HUDEP-2 (cell line): Measurements from ENCODE around the gene KDM7A.

Experiments used
- DNase-seq, 76 experiments: peaks; one replicate each; lab custom pipeline; 2025; ENCODE audit not compliant: unreplicated experiment in 76 of 76; lab: John Stamatoyannopoulos, UW

The KDM7A gene

DNA sequence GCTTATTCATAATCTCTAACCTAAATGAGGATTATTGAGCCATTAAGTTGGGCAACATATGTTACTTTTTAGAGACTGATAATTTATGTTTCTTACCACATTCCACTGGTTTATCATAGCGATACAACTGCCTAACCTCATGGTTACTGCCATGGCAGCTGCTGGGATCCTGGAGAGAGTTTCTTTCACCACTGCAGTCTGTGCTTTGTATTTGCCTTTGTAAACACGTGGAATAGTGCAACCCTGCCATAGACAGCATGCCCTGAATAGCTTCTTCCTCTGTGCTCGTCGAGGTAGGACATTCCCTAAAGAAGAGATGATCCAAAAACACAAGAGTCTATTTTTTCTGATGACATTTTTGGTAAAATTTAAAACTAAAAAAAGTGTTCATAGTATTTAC, 80.3 kb downstream of the KDM7A start:
- DNase-seq, result no peak

GRCh38 chr7:140093375-140093774, 83.4 kb downstream of the KDM7A start:
- DNase-seq, result no peak

GRCh38 chr7:140085447-140085846, 91.3 kb downstream of the KDM7A start:
- no peak for DNase-seq

- DNase-seq, result no peak
Measured at GRCh38 chr7:140084972-140085371, 91.8 kb downstream of the KDM7A start.

- DNase-seq, result no peak
Measured at GRCh38 chr7:140084142-140084655, 92.6 kb downstream of the KDM7A start.

- DNase-seq, result peak in 5 of 76 experiments; percentile 1 to 17 (median 4)
Measured at GRCh38 chr7:140082770-140083169, 94.0 kb downstream of the KDM7A start.

- no peak for DNase-seq
Measured at GRCh38 chr7:140081774-140082425, 94.9 kb downstream of the KDM7A start.

DNA sequence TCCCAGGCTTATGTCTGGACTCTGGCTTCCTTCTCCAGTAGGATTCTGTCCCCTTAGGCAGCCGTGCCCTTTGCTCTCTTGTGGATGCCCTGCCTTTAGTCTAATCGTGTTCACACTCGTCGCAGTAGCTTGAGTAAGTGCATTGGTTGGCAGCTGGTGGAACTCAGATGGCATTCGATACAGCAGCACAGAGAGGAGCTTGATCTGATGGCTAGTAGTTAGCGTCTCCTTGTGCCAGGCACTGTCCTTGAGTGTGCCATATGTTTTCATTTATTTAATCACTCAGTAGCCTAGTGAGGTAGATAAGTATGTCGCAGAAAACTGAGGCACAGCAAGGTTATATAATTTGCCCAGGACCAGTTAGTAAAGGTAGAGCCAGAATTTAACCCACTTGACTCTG, 95.9 kb downstream of the KDM7A start:
- DNase-seq, result no peak

DNA sequence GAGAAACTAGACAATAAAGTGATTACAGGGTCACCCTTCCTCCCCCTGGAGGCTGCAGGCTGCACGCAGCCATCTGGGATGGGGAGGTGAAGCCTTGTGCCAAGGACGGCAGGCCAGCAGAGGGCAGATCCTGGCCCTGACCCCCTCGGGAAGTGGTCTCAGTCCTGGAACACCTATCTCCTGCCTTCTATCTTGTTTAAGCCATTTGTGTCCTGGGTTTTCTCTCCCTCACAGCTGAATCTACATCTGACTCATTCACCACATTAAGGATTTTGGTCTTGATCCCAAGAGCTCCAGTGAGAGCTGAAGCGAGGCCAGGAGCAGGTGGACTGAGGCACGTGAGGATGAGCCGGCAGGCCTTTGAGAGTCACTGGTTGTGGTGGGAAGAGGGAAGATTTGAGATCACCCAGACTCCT, 97.7 kb downstream of the KDM7A start:
- peak in 27 of 76 experiments; percentile 0 to 43 (median 19) for DNase-seq

GRCh38 chr7:140078392-140078791, 98.4 kb downstream of the KDM7A start:
- no peak for DNase-seq

GRCh38 chr7:140074780-140075179, 102.0 kb downstream of the KDM7A start:
- DNase-seq, result no peak

DNA sequence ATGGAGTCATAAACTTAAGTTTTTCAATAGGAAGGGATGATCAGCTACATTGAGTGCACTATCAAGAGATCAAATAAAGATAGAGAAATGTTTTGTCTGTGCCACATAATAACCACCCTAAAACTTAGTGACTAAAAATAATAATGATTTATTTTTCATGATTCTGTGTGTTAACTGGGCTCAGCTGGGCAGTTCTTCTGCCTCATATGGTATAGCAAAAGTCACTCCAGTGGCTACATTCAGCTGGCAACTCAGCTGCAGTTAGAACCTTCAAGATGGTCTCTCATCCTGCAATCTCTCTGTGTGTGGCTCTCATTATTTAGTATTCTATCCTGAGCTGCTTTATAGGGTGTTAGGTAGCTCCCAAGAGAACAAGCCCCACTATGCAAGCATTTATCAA, 106.2 kb downstream of the KDM7A start:
- DNase-seq, result no peak

GRCh38 chr7:140069298-140069949, 107.4 kb downstream of the KDM7A start:
- DNase-seq, result no peak

GRCh38 chr7:140068033-140068432, 108.8 kb downstream of the KDM7A start:
- DNase-seq, result no peak

- DNase-seq, result no peak
Measured at GRCh38 chr7:140067052-140067451, 109.7 kb downstream of the KDM7A start.

DNA sequence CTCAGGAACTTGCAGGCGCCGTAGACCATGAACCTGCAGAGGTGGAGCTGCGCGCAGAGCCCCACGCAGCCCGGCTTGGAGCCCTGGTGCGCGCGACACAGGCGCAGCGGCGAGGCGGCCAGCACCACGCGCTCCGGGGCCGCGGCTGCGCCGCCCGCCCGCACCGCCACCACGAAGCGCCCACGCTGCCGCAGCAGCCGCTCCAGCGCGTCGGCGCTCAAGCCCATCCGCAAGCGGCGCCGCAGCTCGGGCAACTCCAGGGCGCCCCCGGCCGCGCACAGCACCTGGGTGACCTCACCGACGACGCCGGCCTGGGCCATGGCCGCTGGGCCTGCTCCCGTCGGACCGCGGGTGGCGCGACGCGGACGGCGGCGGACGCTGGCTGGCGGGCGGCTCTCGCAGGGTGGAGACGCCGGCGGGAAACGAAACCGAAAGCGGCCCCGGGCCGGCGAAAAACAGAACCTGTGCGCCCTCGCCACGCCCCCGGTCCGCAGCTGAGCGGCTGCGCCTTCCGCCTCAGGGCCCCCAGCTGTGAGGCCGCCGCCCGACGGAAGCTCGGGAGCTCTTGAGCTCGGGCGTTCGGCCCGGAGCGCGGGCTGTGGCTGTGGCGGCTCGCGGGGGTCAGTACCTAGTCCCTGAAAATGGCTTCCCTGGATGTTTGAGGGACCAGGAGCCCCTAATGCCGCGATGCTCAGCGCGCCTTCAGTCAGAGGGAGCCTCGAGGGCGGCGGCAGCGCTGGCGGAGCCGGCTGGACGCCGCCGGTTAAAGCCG, 114.1 kb downstream of the KDM7A start, which contains the start of gene PARP12:
PARP12 (minus strand) TSS at position 424 of the 772 bp plus-strand sequence; CDS start at position 320, 104 bp downstream.
- peak in 72 of 76 experiments; percentile 5 to 84 (median 64) for DNase-seq

- DNase-seq, result peak in 5 of 76 experiments; percentile 12 to 29 (median 24)
Measured at GRCh38 chr7:140062118-140062527, 114.7 kb downstream of the KDM7A start.

GRCh38 chr7:140061607-140061930, 115.2 kb downstream of the KDM7A start:
- no peak for DNase-seq

- DNase-seq, result peak in 75 of 76 experiments; percentile 34 to 93 (median 82)
Measured at GRCh38 chr7:140060788-140061606, 115.8 kb downstream of the KDM7A start.

GRCh38 chr7:140060243-140060630, 116.5 kb downstream of the KDM7A start:
- DNase-seq, result peak in 1 of 76 experiments; percentile 18
